Epidermal melanocyte (primary cell): ENCODE results near the gene BMPR1B.
A peak's percentile ranks its signal among the peaks of the same experiment; 100 is the strongest.

ENCODE experiments used
- DNase-seq: peaks from one replicate; pipeline ENCODE4 v3.0.0; 2011; ENCODE audit warnings: low spot score; ENCODE audit not compliant: insufficient read length

Gene BMPR1B

GRCh38 chr4:95085124-95085833 is 327.5 kb downstream of the BMPR1B start:
- no peak for DNase-seq

GRCh38 chr4:95086551-95086950 is 328.8 kb downstream of the BMPR1B start:
- no peak for DNase-seq

- no peak for DNase-seq
Measured at GRCh38 chr4:95087657-95088455, 330.1 kb downstream of the BMPR1B start.

- DNase-seq: no peak
Measured at GRCh38 chr4:95091272-95091671, 333.5 kb downstream of the BMPR1B start.

- DNase-seq: no peak
Measured at GRCh38 chr4:95092766-95093165, 335.0 kb downstream of the BMPR1B start.

- DNase-seq: no peak
Measured at GRCh38 chr4:95093460-95093859, 335.7 kb downstream of the BMPR1B start.

GRCh38 chr4:95093936-95094929 is 336.5 kb downstream of the BMPR1B start:
- no peak for DNase-seq

- DNase-seq: no peak
Measured at GRCh38 chr4:95095348-95095974, 337.7 kb downstream of the BMPR1B start.

- DNase-seq: no peak
Measured at GRCh38 chr4:95102162-95102790, 344.5 kb downstream of the BMPR1B start.

GRCh38 chr4:95105112-95105511 is 347.4 kb downstream of the BMPR1B start:
- no peak for DNase-seq

- no peak for DNase-seq
Measured at GRCh38 chr4:95105983-95106382, 348.2 kb downstream of the BMPR1B start.

GRCh38 chr4:95106408-95106928 is 348.7 kb downstream of the BMPR1B start:
- no peak for DNase-seq

- DNase-seq: no peak
Measured at GRCh38 chr4:95107004-95107403, 349.2 kb downstream of the BMPR1B start.

- peak; percentile 21 for DNase-seq
Measured at GRCh38 chr4:95107635-95108034, 349.9 kb downstream of the BMPR1B start.

- DNase-seq: no peak
Measured at GRCh38 chr4:95108883-95109421, 351.2 kb downstream of the BMPR1B start.

- no peak for DNase-seq
Measured at GRCh38 chr4:95114521-95114920, 356.8 kb downstream of the BMPR1B start.

- no peak for DNase-seq
Measured at GRCh38 chr4:95118497-95118896, 360.7 kb downstream of the BMPR1B start.

GRCh38 chr4:95120456-95120855 is 362.7 kb downstream of the BMPR1B start:
- DNase-seq: no peak

GRCh38 chr4:95122001-95122400 is 364.2 kb downstream of the BMPR1B start:
- no peak for DNase-seq

- DNase-seq: peak; percentile 56
Measured at GRCh38 chr4:95124906-95125504, 367.2 kb downstream of the BMPR1B start.
